ENCODE data around the gene RTL5.

The RTL5 gene

DNA sequence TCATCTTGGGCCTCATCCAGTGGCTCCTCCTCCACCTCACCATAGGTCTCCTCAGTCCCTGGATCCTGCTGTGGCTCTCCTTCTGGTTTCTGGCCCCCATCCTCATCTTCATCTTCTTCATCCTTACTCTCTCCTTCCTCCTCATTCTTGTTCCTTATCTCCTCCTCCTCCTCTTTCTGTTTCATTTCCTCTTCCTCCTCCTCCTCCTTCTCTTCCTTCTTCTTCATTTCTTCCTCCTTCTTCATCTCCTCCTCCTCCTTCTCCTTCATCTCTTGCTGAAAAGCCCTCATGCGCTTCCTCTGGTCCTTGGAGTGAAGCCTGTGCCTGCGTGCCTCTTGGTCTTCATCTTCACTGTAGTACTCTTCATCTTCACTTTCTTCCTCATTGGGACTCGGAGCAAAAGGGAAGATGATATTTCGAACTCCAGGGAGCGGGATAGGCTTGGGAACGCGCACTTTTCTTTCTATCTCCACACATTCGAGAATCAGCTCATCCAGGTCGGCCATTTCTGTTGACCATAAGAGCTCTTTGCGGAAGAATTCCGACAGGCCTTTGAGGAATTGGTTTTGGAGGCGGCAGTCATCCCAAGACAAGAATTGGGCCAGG lies 1.5 kb downstream of the RTL5 start:
- DNase-seq (ENCODE audit: low read depth in 1 of 2, low spot score in 1 of 2) = no peak

DNA sequence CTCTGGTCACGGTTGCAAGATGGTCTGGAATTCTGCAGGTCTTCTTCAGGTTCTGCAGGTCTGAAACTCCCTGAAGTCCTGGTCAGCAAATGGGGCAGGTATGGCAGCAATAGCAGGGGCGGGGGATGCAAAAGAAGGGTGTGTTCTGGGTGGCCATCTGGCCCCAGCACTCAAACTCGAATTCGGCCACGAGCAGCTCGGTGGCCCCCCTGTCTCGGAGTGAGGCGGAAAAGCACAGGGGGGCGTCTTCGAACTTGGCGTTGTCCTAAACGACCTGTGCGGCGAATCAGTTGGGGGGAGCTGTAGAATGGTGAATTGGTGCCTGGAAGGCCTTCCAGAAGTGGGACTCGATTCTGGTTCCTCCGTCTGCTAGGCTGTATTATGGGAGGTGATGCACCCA lies 2.1 kb downstream of the RTL5 start:
- no peak for DNase-seq (ENCODE audit: low read depth in 1 of 2, low spot score in 1 of 2)

DNA sequence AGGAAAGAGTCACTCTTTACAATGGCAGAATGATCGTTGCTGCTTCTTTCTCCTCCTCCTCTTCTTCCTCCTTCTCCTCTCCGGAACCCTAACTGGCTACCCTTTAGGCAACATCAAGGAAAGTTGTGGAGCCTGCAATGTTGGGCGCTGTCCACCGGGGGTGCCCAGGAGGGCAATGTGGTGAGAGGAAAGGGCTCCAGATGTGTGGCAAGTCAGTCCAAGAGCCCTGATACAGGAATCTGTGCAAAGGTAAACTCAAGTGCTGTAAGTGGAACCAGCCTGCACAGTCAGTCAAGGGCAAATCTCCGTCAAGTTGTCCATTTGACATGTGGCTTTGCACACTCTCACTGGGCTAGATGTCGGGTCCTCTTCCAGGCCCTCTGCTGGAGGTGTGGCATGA lies 2.8 kb downstream of the RTL5 start:
- no peak for DNase-seq (ENCODE audit: low read depth in 1 of 2, low spot score in 1 of 2)

DNA sequence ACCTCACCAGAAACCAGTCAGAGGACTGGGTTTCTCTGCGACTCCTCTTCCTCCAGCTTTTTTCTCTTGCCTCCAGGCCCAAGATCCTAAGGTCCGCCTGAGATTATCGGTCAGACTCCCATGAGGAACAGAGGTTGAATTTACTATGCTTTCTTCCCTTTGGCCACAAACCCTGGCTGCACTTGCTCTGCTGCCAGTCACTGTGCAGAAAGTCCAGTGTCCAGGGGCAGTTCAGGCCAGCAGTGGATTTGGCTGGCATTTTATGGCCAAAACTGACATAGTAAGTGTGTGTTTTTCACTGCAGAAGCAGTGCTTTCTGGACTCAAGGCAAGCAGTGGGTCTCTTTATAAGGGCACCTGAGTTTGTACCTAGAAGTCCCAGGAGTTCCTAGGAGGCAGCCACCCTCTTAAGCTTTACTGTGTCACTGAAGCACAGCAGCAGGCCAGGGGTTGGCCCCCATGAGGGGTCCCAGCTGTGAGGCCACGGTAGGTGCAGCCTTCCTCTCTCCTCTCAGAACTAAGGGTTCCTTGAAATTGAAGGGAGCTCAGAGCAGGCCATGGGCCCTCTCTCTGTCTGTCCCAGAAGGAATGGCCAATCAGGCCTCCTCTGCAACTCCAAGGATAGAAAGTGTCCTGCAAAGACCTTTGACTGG lies 3.4 kb downstream of the RTL5 start:
- DNase-seq (ENCODE audit: low read depth in 1 of 2, low spot score in 1 of 2) = no peak

DNA sequence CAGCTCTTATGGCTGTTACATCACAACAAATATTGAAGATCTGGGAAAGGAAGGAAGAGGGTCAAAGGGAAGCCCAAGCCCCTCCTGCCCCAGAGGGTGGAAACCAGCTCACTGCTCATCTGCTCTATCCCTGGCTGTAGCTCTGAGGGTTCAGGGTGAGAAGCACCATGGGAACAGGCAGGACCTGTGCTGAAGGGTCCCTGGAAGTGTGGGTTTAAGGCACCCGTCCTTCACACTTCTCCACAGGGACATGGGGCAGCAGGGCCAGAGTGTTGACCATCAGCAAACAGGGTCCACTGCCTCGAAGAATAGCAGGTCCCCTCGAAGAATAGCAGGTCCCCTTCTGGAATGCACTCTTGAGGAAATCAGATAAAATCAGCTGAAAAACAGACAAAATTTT lies 4.4 kb downstream of the RTL5 start:
- DNase-seq (ENCODE audit: low read depth in 1 of 2, low spot score in 1 of 2) = no peak

DNA sequence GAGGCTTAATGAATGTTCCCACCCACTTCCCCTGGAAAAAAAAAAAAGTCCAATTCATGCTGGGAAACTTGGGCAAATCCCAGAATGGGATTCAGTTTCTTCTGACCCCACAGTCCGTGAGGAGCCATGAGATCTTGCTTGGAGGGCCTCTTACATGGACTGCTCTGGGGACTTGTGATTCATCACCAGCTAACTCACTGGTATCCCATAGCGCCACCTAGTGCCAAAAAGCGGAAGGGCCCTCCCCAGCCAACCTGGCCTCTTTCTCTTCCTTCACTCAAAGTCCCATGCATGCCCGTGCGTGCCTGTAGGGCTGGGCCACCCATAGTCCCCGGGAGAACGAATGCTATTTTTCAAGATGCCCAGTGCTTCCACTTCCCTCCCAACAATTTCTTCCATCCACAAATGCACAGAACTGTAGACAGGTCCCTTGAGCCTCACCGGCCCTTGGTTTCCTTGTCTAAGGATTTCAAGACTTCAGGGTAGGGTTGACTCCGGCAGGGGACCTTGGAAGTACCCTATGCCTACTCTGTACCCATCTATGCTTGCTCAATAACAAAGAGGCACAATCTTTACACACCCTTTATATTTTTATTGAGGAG lies 5.1 kb downstream of the RTL5 start:
- peak; percentile 62 to 69 for DNase-seq (ENCODE audit: low read depth in 1 of 2, low spot score in 1 of 2)

DNA sequence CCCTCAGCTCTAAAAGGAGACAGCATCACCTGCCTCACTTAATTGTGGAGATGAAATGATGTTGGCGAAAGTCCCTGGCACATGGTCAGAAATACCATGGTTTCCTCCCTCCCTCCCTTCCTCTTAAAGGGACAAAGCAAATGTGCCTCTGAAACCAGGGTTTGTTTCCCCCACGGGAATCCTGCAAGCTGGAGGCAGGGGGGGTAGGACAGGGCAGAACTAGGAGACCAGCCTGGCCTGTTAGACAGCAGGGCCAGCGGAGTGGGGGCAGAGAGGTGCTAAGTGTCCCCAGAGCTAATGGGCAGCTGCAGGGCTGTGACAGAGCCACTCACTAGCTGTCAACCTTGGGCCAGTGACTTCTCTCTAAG lies 5.7 kb downstream of the RTL5 start:
- DNase-seq (ENCODE audit: low read depth in 1 of 2, low spot score in 1 of 2) = no peak

DNA sequence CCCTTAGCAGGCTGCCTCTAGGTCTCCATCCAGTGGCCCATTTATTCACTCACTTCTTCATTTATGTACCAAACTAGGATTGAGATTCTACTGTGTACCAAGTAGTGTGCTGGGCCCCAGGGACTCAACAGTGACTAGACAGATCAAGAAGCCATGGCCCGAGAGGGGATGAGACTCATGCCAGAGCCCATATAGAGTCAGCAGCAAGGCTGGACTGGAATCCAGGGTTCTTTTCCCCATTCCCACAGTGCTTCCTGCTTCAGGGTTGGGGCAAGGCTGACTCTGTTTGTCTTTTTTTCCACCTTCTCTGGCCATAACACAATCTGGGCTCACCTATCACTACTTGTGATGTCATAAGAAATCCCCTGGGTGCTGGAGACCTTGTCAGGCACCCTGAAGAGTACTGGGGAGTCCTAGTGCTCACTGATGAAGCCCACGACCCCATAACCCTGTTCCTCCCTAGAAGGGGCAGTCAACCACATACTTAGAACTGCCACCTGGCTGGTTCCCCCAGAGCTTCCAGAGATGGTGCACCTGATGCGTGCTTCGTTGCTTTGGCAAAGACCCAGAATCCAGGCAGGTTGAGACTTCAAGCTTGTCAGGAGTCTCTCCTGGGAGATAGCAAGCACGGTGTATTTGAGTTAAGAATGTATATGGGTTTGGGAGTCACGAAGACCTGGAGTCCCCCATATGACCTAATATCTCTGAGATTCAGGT lies 6.2 kb downstream of the RTL5 start:
- DNase-seq (ENCODE audit: low read depth in 1 of 2, low spot score in 1 of 2) = no peak

DNA sequence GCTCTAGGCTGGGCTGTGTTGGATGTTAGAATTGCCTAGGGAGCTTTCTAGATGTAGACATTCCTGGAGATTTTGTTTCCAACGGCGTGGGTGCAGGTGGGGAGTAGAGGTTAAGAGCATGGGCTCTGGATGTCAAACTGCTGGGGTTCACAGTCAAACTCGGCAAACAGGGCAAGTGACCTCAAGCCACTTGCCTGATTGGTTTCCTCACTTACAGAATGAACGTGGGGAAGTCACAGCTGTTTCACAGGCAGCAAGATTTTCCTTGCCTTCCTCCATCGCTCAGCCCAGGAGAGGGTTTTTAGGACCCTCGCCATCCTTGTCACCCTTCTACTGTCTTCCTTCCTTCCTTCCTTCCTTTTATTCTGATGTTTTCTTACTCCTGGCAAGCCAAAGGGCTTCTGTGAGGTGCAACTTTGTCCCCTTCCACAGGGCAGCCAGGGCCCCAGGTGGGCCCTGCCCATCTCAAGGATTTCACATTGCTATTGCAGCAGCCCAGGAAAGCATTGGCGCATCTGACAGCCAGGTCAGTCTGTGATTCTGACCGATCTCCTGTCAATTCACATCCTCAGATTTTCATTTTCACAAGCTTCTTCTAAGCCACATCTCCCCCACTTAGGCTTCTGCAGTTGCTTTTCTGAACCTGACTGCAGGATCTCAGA lies 7.0 kb downstream of the RTL5 start:
- DNase-seq (ENCODE audit: low read depth in 1 of 2, low spot score in 1 of 2) = no peak

DNA sequence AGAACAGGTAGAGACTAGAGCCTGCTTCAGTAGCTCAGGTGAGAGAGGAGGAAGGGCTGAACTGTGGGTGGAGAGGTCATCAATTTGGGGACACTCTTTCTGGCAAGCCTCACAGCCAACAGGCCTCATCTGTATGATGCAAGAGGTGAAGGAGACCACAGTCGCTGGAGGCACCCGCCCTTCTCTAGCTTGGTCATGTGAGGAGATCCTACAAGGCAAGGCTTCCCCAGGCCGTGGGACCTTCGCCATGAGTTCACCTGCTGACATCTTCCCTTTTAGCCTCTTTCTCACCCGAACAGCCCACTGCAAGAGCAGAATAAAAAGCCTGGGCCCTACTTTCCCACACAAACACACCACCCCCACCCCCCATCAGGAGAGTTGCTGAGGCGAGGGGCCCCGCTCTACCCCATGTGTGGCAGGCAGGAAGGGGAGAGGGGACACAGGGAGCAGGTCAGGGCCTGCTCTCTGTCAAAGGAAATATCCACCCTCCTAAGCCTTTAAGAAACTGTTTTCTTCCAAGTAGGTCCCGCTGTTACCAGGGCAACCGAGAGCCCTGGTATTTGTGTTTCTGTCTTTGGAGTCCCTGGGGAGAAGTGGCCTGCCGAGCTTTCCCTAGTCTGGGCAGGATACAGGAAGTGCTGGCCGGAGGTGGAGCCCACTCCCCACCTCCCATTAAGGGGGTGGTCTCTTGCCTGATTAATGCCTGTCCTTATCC lies 8.1 kb downstream of the RTL5 start:
- no peak for DNase-seq (ENCODE audit: low read depth in 1 of 2, low spot score in 1 of 2)

DNA sequence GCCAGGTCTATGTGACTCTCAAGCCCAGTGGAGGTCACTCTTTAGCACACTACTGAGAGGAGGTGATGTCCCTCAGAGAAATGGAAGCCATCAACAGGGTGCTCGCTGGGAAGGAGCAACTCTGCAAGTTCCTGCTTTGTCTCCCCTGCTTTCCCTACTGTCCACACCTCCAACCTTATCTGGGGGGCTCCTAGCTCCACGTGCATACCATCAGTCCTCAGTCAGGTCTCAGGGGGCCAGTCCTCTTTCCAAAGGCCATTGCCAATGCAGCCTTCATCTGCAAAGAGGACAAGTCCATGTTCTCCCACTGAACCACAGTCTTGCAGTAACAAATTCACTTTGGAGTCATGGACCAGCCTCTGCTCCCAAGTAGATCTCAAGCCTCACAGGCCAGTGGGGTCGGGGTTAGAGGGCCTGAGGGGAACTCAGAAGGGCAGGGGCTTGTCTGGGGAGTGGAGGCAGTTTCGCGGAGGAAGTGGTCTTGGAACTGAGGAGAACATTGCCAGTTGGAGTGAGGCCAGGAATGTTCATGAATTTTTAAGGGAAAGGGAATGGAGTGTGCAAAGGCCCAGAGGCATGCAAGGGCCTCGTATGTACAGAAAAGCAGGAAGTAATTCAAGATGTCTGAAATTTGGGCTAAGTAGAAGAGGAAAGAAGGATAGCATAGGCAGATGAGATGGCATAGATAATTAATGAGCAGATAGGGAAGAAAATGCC lies 8.9 kb downstream of the RTL5 start:
- no peak for DNase-seq (ENCODE audit: low read depth in 1 of 2, low spot score in 1 of 2)

DNA sequence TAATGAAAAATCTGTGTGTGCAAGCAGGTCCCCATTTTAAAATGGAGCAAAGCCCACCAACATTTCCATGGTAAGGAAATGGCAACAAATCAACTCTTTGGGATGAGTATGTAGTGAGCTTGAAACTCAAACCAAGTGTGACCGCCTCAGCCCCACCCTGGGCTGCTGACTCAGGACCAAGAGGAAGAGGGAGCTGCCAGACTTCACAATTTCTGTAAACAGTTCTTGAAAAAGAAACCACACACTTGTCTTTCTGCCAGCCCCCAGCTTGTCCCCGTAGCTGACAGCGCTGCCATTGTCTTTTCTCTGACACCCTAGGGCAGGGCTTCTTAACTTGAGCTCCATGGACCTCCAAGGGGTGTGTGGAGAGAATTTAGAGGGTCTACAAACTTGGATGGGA lies 10.3 kb downstream of the RTL5 start:
- no peak for DNase-seq (ENCODE audit: low read depth in 1 of 2, low spot score in 1 of 2)

DNA sequence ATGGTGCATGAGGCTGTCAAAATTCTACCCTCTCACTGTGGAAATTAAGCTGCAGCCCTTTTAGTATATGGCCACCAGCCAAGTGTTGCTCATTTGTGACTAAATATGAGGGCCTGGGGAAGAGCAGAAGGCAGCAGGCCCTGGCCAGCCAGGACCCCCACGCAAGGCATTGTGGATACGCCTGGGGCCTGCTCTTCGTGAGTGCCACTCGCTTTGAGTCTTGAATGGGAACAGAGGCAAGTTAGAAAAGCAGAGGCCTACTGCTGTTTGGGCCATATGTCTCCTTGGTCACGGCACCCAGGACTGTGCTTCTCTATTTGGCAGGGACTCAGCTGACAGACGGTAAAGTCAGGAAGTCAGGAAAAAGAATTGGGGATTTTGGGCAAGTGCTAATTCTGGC lies 10.9 kb downstream of the RTL5 start:
- no peak for DNase-seq (ENCODE audit: low read depth in 1 of 2, low spot score in 1 of 2)

DNA sequence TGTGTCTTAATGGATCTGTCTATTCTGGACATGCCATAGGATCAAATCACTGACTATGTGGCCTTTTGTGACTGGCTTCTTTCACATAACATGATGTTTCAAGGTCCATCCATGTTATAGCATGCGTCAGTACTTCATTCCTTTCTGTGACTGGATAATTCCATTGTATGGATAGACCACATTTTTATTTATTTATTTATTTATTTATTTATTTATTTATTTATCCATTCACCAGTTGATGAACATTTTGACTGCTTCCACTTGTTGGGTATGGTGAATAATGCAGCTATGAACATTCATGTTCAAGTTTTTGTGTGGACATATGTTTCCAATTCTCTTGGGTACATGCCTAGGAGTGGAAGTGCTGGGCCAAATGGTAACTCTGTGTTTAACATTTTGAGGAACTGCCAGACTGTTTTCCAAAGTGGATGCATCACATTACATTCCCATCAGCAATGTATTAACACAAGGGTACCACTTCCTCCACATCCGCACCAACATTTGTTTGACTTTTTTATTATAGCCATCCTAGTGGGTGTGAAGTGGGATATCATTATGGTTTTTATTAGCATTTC lies 14.0 kb downstream of the RTL5 start:
- DNase-seq (ENCODE audit: low read depth in 1 of 2, low spot score in 1 of 2) = no peak

DNA sequence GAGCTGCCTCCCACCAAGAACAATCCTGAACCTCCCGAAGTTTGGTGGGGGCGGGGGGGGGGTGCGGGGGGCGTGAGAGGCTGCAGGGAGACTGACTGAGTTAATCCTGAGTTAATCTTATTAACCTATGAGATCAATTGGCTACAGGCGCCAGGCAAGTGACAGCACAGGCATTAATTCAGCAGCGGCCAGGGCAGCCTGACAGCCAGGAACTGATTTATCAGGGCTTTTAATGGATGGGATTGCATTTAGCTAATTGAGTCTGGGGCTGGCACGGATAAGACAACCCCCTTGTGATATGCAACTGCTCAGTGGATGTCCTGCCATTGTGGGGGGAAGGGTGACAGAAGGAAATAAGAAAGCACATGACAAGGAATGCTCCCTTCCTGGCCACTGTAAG lies 16.3 kb downstream of the RTL5 start:
- DNase-seq (ENCODE audit: low read depth in 1 of 2, low spot score in 1 of 2) = no peak

DNA sequence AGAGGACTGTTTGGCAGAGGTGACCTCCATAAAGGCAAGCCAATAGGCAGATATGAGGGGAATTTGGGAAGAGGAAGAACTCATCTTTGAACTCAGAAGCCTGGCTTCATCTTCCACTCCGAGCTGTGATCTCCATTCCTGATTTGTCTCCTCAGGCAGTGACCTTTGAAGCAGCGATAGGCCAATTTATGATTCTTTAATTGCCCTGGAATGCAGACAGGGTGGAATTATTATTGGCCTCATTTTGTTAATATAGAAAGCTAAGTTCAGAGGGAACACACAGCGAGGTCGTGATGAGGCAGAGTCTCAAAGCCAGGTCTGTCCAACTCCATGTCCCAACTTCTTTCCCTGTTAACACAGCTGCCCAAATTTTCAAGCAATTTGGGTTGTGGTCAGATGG lies 16.9 kb downstream of the RTL5 start:
- no peak for DNase-seq (ENCODE audit: low read depth in 1 of 2, low spot score in 1 of 2)

DNA sequence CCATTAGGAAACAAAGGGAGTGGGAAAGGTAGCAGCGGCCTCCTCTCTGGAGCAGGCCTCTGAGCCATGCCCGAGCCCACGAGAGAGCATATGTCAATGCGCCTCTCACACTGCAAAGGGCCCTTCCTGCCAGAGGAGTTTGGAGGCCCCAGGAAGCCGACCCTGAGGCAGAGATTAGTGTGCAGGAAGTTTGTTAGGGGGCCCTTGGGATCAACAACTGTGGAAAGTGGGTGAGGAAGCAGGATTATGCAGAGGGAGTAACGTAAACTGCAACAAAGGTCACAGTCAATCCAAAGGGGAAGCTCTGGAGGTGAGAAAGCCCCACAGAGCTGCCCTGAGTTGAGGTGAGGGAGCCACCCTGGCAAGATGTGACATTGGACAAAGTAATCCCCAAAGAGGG lies 17.4 kb downstream of the RTL5 start:
- no peak for DNase-seq (ENCODE audit: low read depth in 1 of 2, low spot score in 1 of 2)

DNA sequence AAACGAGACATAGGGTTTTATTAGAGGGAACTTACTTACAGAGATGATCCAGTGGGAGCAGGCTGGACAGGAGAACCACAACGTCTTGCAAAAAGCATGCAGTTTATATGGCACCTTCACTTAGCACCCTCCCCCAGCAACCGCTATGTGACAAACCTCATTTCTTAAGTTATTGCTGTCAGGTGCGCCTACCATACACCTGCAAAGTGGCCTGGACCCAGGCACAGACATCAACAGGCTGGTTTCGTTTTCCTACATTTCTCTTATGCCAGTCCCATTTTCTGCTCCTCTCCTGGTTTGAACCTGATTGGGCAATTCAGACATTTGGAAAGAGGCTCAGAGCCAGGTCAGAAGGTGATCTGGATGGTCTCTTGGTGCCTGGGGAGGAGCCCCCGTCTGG lies 18.3 kb downstream of the RTL5 start:
- no peak for DNase-seq (ENCODE audit: low read depth in 1 of 2, low spot score in 1 of 2)

DNA sequence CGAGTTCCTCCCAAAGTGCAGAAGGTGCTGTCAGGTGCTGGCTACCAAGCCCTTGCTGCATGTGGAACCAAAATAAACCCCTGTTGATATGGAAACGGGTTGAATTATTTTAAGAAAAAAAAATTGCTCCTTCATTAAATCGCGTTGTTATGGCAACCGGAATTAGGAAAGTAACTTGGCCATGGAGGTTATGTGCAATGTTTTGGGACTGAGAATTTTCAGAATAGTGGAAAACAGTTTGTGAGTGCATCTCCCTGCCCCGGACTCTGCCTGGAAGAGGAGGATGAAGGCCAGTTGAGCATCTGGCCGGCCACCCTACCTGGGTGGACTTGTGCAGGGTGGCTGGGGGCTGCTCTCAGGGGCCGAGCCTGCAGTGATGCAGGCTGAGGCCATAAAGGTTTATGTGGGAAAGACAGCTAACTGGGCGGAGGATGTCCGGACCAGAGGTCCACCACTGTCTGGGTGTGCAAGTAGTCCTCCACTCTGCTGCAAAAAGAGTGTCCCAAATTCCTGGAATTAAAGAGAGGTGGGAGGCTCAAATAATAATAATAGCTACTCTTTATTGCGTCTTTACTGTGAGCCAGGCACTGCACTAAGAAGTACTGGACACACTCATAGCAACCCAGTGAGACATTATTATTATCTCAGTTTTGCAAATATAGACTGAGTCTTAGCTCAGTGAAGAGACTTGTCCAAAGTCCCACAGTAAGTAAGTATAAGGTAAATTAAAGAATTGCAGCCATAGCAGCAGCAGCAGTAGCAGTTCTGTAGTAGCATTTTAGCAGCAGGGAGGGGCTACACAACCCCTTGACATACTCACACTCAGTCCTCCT lies 20.6 kb downstream of the RTL5 start:
- DNase-seq (ENCODE audit: low read depth in 1 of 2, low spot score in 1 of 2) = no peak
